DOHH2 (cell line): ENCODE data around the gene ADAMTS16.

Experiments used
- H3F3A ChIP-seq: fragments of 200-600 bp; sonication (generic), shearing (Covaris generic); 2 replicates; pipeline ENCODE4 v1.6.0; 2016; ENCODE audit warnings: antibody characterized with exemption, mild to moderate bottlenecking; ENCODE audit not compliant: control insufficient read depth, insufficient read depth
- H3K27ac ChIP-seq: fragments of 200-600 bp; sonication (generic); 2 replicates; pipeline ENCODE4 v1.5.1; 2014; ENCODE audit warnings: low read depth, mild to moderate bottlenecking, low read length, moderate library complexity
- H3K27me3 ChIP-seq: fragments of 200-600 bp; sonication (generic); 2 replicates; pipeline ENCODE4 v1.6.1; 2014; ENCODE audit warnings: mild to moderate bottlenecking, low read length, mixed read lengths; ENCODE audit not compliant: control insufficient read depth
- H3K36me3 ChIP-seq: fragments of 200-600 bp; sonication (generic); 2 replicates; pipeline ENCODE4 v1.6.1; 2014; ENCODE audit warnings: mild to moderate bottlenecking, low read length, moderate library complexity, mixed read lengths; ENCODE audit not compliant: control insufficient read depth
- H3K4me1 ChIP-seq: fragments of 200-600 bp; sonication (generic); 2 replicates; pipeline ENCODE4 v1.6.1; 2014; ENCODE audit warnings: mild to moderate bottlenecking, low read length, mixed read lengths; ENCODE audit not compliant: control insufficient read depth
- H3K4me2 ChIP-seq: fragments of 200-600 bp; sonication (generic); 2 replicates; pipeline ENCODE4 v1.6.0; 2014; ENCODE audit warnings: mild to moderate bottlenecking, low read length, moderate library complexity
- H3K4me3 ChIP-seq: fragments of 200-600 bp; sonication (generic); 2 replicates; pipeline ENCODE4 v1.5.1; 2014; ENCODE audit warnings: mild to moderate bottlenecking, low read length, mixed read lengths
- H3K79me2 ChIP-seq: fragments of 200-600 bp; sonication (generic); 2 replicates; pipeline ENCODE4 v1.6.1; 2014; ENCODE audit warnings: mild to moderate bottlenecking, low read length, mixed read lengths; ENCODE audit not compliant: control insufficient read depth
- H3K9me2 ChIP-seq: fragments of 200-600 bp; sonication (generic); replicated peaks from 2 replicates; pipeline ENCODE4 v1.6.1; 2014; ENCODE audit warnings: mild to moderate bottlenecking, low read length, mixed read lengths; ENCODE audit not compliant: control insufficient read depth
- H3K9me3 ChIP-seq: fragments of 200-600 bp; sonication (generic); 2 replicates; pipeline ENCODE4 v1.6.1; 2014; ENCODE audit warnings: antibody characterized with exemption, low read length, mixed read lengths; ENCODE audit not compliant: control insufficient read depth, insufficient read depth
- H4K20me1 ChIP-seq: fragments of 200-600 bp; sonication (generic); 2 replicates; pipeline ENCODE4 v1.6.0; 2014; ENCODE audit warnings: low read depth, mild to moderate bottlenecking, antibody characterized with exemption, low read length, moderate library complexity; ENCODE audit not compliant: control insufficient read depth, insufficient read depth
- EZH2phosphoT487 ChIP-seq: fragments of 200-600 bp; sonication (generic); IDR thresholded peaks from 2 replicates; pipeline ENCODE4 v1.6.1; 2017; ENCODE audit warnings: borderline replicate concordance, mild to moderate bottlenecking, antibody characterized with exemption, low read length, moderate library complexity, mixed read lengths
- TF ChIP-seq, protein P1 (sequence below): fragments of 200-600 bp; sonication (generic); IDR thresholded peaks from one replicate; pipeline ENCODE4 v1.5.1; 2014; ENCODE audit warnings: antibody characterized with exemption, mild to moderate bottlenecking, low read depth, low read length; ENCODE audit not compliant: poor library complexity, severe bottlenecking

Gene ADAMTS16

DNA sequence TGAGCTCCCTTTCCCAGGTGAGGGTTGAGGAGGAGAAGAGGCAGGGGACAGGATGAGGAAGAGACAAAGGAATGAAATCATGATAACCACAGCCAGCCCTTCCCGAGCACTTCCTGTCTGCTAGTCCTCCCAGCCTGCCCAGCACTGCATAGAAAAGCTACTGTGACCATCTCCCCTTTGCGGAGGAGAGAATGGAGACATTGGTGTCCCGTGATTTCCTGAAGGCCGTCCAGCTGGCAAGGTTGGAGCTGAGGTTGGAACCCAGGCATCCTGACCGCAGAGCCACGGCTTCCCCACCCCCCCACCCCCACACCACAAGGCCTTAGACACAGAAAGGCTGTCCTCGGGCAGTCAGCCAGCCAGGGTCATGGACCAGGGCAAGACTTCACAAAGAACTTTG lies 151.2 kb downstream of the ADAMTS16 start:
- Histone ChIP-seq H3K4me3 (no peak overlapping the region), H3K27me3 (no peaks in the 10 kb centered on the region), H3K36me3 (no peaks in the 10 kb centered on the region), H3K4me2 (no peak overlapping the region), H3K79me2 (no peaks in the 10 kb centered on the region), H4K20me1 (no peaks in the 10 kb centered on the region), H3K9me2 (no peaks in the 10 kb centered on the region), H3K4me1 (no peaks in the 10 kb centered on the region), H3K27ac (no peak overlapping the region), H3F3A (no peaks in the 10 kb centered on the region), H3K9me3 (no peaks in the 10 kb centered on the region)
- no peak for TF ChIP-seq EZH2phosphoT487
- TF ChIP-seq, protein P1, sequence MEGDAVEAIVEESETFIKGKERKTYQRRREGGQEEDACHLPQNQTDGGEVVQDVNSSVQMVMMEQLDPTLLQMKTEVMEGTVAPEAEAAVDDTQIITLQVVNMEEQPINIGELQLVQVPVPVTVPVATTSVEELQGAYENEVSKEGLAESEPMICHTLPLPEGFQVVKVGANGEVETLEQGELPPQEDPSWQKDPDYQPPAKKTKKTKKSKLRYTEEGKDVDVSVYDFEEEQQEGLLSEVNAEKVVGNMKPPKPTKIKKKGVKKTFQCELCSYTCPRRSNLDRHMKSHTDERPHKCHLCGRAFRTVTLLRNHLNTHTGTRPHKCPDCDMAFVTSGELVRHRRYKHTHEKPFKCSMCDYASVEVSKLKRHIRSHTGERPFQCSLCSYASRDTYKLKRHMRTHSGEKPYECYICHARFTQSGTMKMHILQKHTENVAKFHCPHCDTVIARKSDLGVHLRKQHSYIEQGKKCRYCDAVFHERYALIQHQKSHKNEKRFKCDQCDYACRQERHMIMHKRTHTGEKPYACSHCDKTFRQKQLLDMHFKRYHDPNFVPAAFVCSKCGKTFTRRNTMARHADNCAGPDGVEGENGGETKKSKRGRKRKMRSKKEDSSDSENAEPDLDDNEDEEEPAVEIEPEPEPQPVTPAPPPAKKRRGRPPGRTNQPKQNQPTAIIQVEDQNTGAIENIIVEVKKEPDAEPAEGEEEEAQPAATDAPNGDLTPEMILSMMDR = no peak

DNA sequence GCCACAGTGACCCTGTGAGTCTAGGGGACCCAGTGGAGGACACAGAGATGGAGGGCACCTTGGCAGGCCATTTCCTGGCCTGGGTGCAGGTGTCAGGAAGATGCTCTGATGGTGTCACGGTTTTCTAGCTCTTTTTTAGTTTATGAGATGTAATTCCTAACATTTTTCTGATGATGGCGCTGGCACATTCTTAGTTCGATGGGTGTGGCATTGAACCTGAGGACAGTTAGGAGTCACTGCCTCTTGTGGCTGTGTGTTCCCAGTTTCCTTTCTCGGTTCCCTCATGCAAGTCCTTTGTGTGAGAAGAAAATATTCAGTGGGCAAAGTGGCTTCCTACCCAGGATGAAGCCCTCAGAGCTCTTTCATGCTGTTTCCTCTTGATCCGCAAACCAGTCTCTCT lies 152.9 kb downstream of the ADAMTS16 start:
- H4K20me1 ChIP-seq = no peaks in the 10 kb centered on the region
- H3F3A ChIP-seq = no peaks in the 10 kb centered on the region
- H3K27ac ChIP-seq = no peak overlapping the region
- no peaks in the 10 kb centered on the region for H3K4me1 ChIP-seq
- no peaks in the 10 kb centered on the region for H3K9me3 ChIP-seq
- no peak overlapping the region for H3K4me3 ChIP-seq
- H3K9me2 ChIP-seq = no peaks in the 10 kb centered on the region
- no peaks in the 10 kb centered on the region for H3K27me3 ChIP-seq
- no peak for TF ChIP-seq EZH2phosphoT487
- TF ChIP-seq, protein P1 = no peak
- no peak overlapping the region for H3K4me2 ChIP-seq
- H3K79me2 ChIP-seq = no peaks in the 10 kb centered on the region
- no peaks in the 10 kb centered on the region for H3K36me3 ChIP-seq

DNA sequence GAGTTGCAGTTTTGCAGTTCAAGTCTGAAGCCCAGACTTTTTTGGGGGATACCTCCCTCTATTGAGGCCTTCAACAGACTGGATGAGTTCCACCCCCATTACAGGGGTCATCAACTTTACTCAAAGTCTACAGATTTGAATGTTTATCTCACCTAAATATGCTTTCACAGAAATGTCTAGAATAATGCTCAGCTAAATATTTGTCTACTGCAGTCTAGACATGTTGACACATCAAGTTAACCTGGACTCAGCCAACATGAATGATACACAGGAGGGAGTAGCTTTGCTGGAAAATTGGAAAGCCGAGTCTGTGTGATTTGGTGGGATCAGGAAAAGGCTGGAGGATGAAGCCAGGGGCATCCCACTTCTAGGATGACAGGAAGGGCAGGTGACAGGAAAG lies 154.3 kb downstream of the ADAMTS16 start:
- no peak overlapping the region for H3K27ac ChIP-seq
- H3K4me2 ChIP-seq = no peak overlapping the region
- no peaks in the 10 kb centered on the region for H3K79me2 ChIP-seq
- no peaks in the 10 kb centered on the region for H3K4me1 ChIP-seq
- H3K4me3 ChIP-seq = no peak overlapping the region
- no peaks in the 10 kb centered on the region for H3K9me3 ChIP-seq
- H3K27me3 ChIP-seq = no peaks in the 10 kb centered on the region
- no peaks in the 10 kb centered on the region for H3F3A ChIP-seq
- H3K36me3 ChIP-seq = no peaks in the 10 kb centered on the region
- TF ChIP-seq EZH2phosphoT487 = no peak
- TF ChIP-seq, protein P1 = no peak
- H4K20me1 ChIP-seq = no peaks in the 10 kb centered on the region
- no peaks in the 10 kb centered on the region for H3K9me2 ChIP-seq

DNA sequence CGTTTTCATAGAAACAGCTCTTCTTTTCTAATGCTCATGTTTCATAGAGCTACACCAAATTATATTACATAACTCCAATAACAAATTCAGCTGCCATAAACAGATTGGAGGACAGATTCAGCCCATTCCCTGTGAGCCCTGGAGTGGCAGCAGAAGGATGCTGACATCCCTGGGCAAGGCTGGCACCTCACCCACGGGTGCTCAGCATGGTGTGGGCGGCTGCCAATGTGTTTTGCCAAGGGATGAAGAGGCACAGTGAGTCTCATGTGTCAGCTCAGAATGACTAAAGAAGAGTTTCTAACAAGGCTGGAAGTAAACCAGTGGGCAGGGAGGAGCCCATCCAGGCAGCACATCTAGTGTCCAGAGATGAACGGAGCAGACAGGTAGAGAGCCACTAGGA lies 155.2 kb downstream of the ADAMTS16 start:
- no peak overlapping the region for H3K4me2 ChIP-seq
- no peaks in the 10 kb centered on the region for H3K36me3 ChIP-seq
- no peak overlapping the region for H3K27ac ChIP-seq
- H3K9me3 ChIP-seq = no peaks in the 10 kb centered on the region
- no peak for TF ChIP-seq EZH2phosphoT487
- TF ChIP-seq, protein P1 = no peak
- no peaks in the 10 kb centered on the region for H3F3A ChIP-seq
- H4K20me1 ChIP-seq = no peaks in the 10 kb centered on the region
- H3K9me2 ChIP-seq = no peaks in the 10 kb centered on the region
- no peak overlapping the region for H3K4me3 ChIP-seq
- no peaks in the 10 kb centered on the region for H3K79me2 ChIP-seq
- no peaks in the 10 kb centered on the region for H3K27me3 ChIP-seq
- no peaks in the 10 kb centered on the region for H3K4me1 ChIP-seq
